ENCODE data around the gene ATAD3A.
"Not testable (repeated sequence)": the region's sequence is repeated elsewhere in the genome, so short reads cannot be mapped to it uniquely, and the experiment has no call there.

ATAD3A gene

DNA sequence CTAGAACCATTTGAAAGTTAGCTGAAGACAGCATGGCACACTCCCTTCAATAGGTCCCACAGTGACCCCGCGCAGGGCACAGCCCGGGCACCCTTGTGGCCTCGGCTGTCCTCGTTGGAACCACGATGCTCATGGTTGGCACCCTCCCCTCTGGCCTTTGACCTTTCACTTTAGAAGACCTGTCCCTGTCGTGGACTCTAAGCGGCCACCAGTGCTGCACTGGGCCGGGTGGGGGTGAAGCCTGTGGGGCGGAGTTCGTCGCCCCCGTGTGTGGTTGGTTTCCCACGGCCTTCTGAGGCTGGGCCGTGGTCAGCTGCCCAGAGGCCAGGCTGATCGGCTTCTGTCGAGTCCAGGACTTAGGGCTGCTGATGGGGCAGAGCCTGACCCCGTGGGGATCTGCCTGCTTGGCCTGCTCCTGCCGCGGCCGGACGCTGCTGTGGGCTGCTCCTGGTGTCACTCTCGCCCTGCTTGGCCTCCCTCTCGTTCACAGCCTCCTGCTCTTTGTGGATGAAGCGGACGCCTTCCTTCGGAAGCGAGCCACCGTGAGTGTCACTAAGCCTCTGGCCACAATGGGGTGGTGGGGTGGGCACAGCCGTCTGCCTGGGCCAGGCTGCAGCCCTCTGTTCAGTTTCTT, 12.9 kb downstream of the ATAD3A start:
- H3K4me1 ChIP-seq (ENCODE audit: control insufficient read depth, insufficient read depth, low read length); H3K27ac ChIP-seq (ENCODE audit: low read depth, low read length); H3K9ac ChIP-seq (ENCODE audit: low read length); H3K27me3 ChIP-seq (ENCODE audit: control insufficient read depth, insufficient read depth, low read length); H3K9me3 ChIP-seq (ENCODE audit: control insufficient read depth, insufficient read depth, low read depth, low read length); H3K4me3 ChIP-seq (ENCODE audit: low read depth, low read length): not testable (repeated sequence)
- H3K36me3 ChIP-seq (ENCODE audit: control insufficient read depth, insufficient read depth, low read length), result peaks cover 62% of the 10 kb centered on the region

- H3K36me3 ChIP-seq (ENCODE audit: control insufficient read depth, insufficient read depth, low read length), result peaks cover 55% of the 10 kb centered on the region
- H3K4me3 ChIP-seq (ENCODE audit: low read depth, low read length); H3K27ac ChIP-seq (ENCODE audit: low read depth, low read length): not testable (repeated sequence)
These were observed 14.5 kb downstream of the ATAD3A start for GRCh38 chr1:1526476-1526875.

GRCh38 chr1:1527092-1527816, 15.3 kb downstream of the ATAD3A start:
- Histone ChIP-seq H3K4me3 (ENCODE audit: low read depth, low read length) (no peak overlapping the region), H3K27me3 (ENCODE audit: control insufficient read depth, insufficient read depth, low read length) (no peaks in the 10 kb centered on the region), H3K4me1 (ENCODE audit: control insufficient read depth, insufficient read depth, low read length) (no peaks in the 10 kb centered on the region), H3K9me3 (ENCODE audit: control insufficient read depth, insufficient read depth, low read depth, low read length) (peaks cover 4% of the 10 kb centered on the region), H3K36me3 (ENCODE audit: control insufficient read depth, insufficient read depth, low read length) (peaks cover 52% of the 10 kb centered on the region), H3K27ac (ENCODE audit: low read depth, low read length) (no peak overlapping the region), H3K9ac (ENCODE audit: low read length) (no peak overlapping the region)

More at GRCh38 chr1:1526476-1526875, 14.5 kb downstream of the ATAD3A start:
- not testable (repeated sequence) for H3K9me3 ChIP-seq (ENCODE audit: control insufficient read depth, insufficient read depth, low read depth, low read length); H3K27me3 ChIP-seq (ENCODE audit: control insufficient read depth, insufficient read depth, low read length); H3K9ac ChIP-seq (ENCODE audit: low read length); H3K4me1 ChIP-seq (ENCODE audit: control insufficient read depth, insufficient read depth, low read length)

DNA sequence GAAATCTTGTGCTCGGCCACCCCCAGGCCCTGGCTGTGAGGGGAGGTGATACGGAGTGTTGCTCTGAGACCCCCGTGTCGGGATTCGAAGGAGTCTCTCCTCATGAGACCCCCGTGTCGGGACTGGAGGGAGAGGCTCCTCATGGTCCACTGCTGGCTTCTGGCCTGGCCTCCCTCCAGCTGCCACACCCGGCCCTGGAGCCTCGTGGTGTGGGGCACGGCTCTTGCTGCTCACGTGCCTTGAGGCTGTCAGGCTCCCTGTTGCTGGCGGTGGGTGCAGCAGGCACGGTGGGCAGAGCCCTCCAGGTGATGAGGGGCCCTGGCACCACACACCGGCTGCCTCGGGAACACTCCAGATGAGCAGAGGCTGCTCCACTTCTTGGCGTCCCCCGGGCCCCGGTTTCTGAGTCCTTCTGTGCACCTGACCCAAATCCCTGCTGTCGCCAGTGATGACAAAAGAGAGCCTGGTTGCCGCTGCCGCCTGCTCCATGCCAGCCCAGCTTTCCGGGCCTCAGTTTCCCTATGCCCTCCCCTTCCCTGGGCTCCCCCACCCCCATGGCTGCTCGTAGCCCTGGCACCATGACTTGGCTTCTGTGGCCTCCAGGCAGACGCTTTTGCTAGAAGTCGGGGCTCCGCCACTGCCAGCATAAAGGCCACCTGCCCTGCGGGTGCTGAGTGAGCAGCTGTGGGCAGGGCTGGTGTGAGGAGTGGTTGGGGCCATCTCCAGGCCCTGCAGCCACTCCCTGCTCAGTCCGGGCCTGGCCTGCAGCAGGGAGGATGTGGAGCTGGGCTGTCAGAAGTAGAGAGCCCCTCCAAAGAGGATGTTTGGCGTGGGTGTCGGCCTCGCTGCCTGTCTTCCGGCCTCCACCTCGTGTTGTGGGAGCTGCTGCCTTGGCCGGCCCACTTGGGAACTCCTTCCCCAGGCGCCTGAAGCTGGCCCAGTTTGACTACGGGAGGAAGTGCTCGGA, 16.6 kb downstream of the ATAD3A start:
- Histone ChIP-seq H3K4me3 (ENCODE audit: low read depth, low read length) (no peak overlapping the region), H3K36me3 (ENCODE audit: control insufficient read depth, insufficient read depth, low read length) (peaks cover 51% of the 10 kb centered on the region), H3K9me3 (ENCODE audit: control insufficient read depth, insufficient read depth, low read depth, low read length) (peaks cover 4% of the 10 kb centered on the region), H3K27me3 (ENCODE audit: control insufficient read depth, insufficient read depth, low read length) (no peaks in the 10 kb centered on the region), H3K9ac (ENCODE audit: low read length) (no peak overlapping the region), H3K4me1 (ENCODE audit: control insufficient read depth, insufficient read depth, low read length) (no peaks in the 10 kb centered on the region), H3K27ac (ENCODE audit: low read depth, low read length) (no peak overlapping the region)

DNA sequence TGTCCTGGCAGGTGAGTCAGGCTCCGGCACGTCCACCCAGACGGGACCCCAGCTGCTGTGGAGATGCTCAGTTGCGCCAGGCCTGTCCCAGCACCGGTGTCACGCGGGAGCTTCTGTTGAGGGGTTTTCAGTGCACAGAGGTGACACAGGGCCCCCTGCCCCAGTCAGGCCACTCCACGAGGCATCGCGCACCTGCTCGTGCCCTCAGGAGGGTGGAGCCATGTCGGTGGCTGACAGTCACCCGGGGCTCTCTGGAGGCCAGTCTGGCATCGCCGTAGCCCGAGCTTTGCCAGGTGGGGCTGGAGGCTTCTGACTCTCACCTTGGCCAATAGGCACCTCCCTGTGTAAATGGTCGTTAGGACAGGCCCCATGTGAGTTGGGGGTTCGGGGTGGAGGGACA, 17.4 kb downstream of the ATAD3A start:
- no peak overlapping the region for H3K4me3 ChIP-seq (ENCODE audit: low read depth, low read length)
- H3K9ac ChIP-seq (ENCODE audit: low read length), result no peak overlapping the region
- H3K27me3 ChIP-seq (ENCODE audit: control insufficient read depth, insufficient read depth, low read length), result no peaks in the 10 kb centered on the region
- H3K27ac ChIP-seq (ENCODE audit: low read depth, low read length), result no peak overlapping the region
- H3K9me3 ChIP-seq (ENCODE audit: control insufficient read depth, insufficient read depth, low read depth, low read length), result peaks cover 4% of the 10 kb centered on the region
- peaks cover 49% of the 10 kb centered on the region for H3K36me3 ChIP-seq (ENCODE audit: control insufficient read depth, insufficient read depth, low read length)
- no peaks in the 10 kb centered on the region for H3K4me1 ChIP-seq (ENCODE audit: control insufficient read depth, insufficient read depth, low read length)

DNA sequence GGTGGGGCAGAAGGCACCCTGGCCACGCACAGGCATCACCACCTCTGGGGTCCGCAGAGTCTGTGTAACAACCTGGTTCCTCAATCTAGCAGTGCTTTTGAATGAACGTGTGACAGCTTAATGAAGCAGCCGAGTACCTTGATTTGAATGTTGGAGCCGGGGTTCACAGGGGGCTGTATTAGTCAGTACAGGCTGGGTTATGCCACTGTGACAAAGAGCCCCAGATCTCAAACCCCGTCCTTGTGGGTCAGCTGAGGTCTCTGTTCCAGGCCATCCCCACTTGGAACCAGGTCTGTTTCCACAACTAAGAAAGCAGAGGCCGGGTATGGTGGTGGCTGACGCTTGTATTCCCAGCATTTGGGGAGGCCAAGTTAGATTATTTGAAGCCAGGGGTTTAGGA, 18.0 kb downstream of the ATAD3A start:
- Histone ChIP-seq H3K27ac (ENCODE audit: low read depth, low read length) (no peak overlapping the region), H3K4me3 (ENCODE audit: low read depth, low read length) (no peak overlapping the region), H3K4me1 (ENCODE audit: control insufficient read depth, insufficient read depth, low read length) (no peaks in the 10 kb centered on the region), H3K36me3 (ENCODE audit: control insufficient read depth, insufficient read depth, low read length) (peaks cover 47% of the 10 kb centered on the region), H3K9ac (ENCODE audit: low read length) (no peak overlapping the region), H3K9me3 (ENCODE audit: control insufficient read depth, insufficient read depth, low read depth, low read length) (peaks cover 4% of the 10 kb centered on the region), H3K27me3 (ENCODE audit: control insufficient read depth, insufficient read depth, low read length) (no peaks in the 10 kb centered on the region)

- H3K4me3 ChIP-seq (ENCODE audit: low read depth, low read length), result no peak overlapping the region
- H3K9me3 ChIP-seq (ENCODE audit: control insufficient read depth, insufficient read depth, low read depth, low read length), result peaks cover 4% of the 10 kb centered on the region
- H3K27me3 ChIP-seq (ENCODE audit: control insufficient read depth, insufficient read depth, low read length), result no peaks in the 10 kb centered on the region
- no peaks in the 10 kb centered on the region for H3K4me1 ChIP-seq (ENCODE audit: control insufficient read depth, insufficient read depth, low read length)
- peaks cover 37% of the 10 kb centered on the region for H3K36me3 ChIP-seq (ENCODE audit: control insufficient read depth, insufficient read depth, low read length)
- H3K27ac ChIP-seq (ENCODE audit: low read depth, low read length), result no peak overlapping the region
- no peak overlapping the region for H3K9ac ChIP-seq (ENCODE audit: low read length)
These were observed 20.0 kb downstream of the ATAD3A start for GRCh38 chr1:1531947-1532346.

DNA sequence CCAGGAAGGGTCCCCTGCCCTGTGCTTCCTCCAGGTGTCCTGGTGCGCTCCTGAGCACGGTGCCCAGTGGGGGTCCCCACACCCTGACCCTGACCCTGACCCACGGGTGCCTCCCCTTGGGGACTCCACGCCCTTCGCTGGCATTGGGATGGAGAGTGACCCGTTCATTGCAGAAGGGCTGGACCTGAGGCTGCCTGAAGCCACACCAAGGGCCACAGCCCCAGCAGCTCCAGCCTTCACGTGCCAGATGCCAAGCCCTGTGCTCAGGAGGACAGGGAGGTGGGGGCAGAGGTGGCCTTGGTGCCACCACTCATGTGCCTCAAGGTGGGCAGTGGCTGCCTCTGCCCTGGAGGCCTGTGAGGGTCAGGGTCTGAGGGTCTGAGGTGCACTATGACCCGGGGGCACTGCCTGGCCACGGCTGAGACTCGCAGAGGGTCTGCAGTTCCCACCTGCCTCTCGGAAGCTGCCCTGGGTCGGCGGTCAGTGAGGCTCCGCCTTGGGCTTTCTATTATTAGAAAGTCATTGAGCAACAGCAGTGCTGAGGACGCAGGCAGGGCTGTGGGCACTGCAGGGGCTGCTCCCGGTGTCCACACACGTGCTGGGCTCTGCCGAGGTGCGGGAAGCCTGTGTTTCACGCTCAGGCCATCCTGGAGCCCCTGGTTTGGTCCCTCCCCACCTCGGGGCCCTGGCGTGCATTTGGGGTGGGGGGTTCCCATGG, 21.4 kb downstream of the ATAD3A start:
- H3K27me3 ChIP-seq (ENCODE audit: control insufficient read depth, insufficient read depth, low read length); H3K4me1 ChIP-seq (ENCODE audit: control insufficient read depth, insufficient read depth, low read length): not testable (repeated sequence)
- H3K36me3 ChIP-seq (ENCODE audit: control insufficient read depth, insufficient read depth, low read length), result peaks cover 34% of the 10 kb centered on the region

GRCh38 chr1:1533894-1534291, 21.9 kb downstream of the ATAD3A start:
- not testable (repeated sequence) for H3K4me1 ChIP-seq (ENCODE audit: control insufficient read depth, insufficient read depth, low read length); H3K9ac ChIP-seq (ENCODE audit: low read length); H3K27me3 ChIP-seq (ENCODE audit: control insufficient read depth, insufficient read depth, low read length); H3K27ac ChIP-seq (ENCODE audit: low read depth, low read length); H3K4me3 ChIP-seq (ENCODE audit: low read depth, low read length); H3K9me3 ChIP-seq (ENCODE audit: control insufficient read depth, insufficient read depth, low read depth, low read length)
- peaks cover 29% of the 10 kb centered on the region for H3K36me3 ChIP-seq (ENCODE audit: control insufficient read depth, insufficient read depth, low read length)

More for the DNA sequence above, 21.4 kb downstream of the ATAD3A start:
- H3K9ac ChIP-seq (ENCODE audit: low read length); H3K27ac ChIP-seq (ENCODE audit: low read depth, low read length); H3K9me3 ChIP-seq (ENCODE audit: control insufficient read depth, insufficient read depth, low read depth, low read length); H3K4me3 ChIP-seq (ENCODE audit: low read depth, low read length): not testable (repeated sequence)

GRCh38 chr1:1534401-1535154, 22.6 kb downstream of the ATAD3A start:
- Histone ChIP-seq H3K27ac (ENCODE audit: low read depth, low read length) (no peak overlapping the region), H3K4me1 (ENCODE audit: control insufficient read depth, insufficient read depth, low read length) (no peaks in the 10 kb centered on the region), H3K36me3 (ENCODE audit: control insufficient read depth, insufficient read depth, low read length) (peaks cover 23% of the 10 kb centered on the region), H3K27me3 (ENCODE audit: control insufficient read depth, insufficient read depth, low read length) (no peaks in the 10 kb centered on the region), H3K4me3 (ENCODE audit: low read depth, low read length) (no peak overlapping the region), H3K9me3 (ENCODE audit: control insufficient read depth, insufficient read depth, low read depth, low read length) (peaks cover 4% of the 10 kb centered on the region), H3K9ac (ENCODE audit: low read length) (no peak overlapping the region)
